Skeletal muscle satellite cell (primary cell): ENCODE measurements around the gene SRPK3.
A peak's percentile ranks its signal among the peaks of the same experiment; 100 is the strongest.

Source experiments
- H3K27me3 ChIP-seq: 2 replicates; pipeline ENCODE4 v1.7.0; 2013; ENCODE audit warnings: low read length; ENCODE audit not compliant: control insufficient read depth, insufficient read depth
- H3K36me3 ChIP-seq: 2 replicates; pipeline ENCODE4 v1.7.0; 2013; ENCODE audit warnings: mild to moderate bottlenecking, control low read depth, low read length; ENCODE audit not compliant: insufficient read depth
- H3K4me1 ChIP-seq: 2 replicates; pipeline ENCODE4 v1.7.0; 2013; ENCODE audit warnings: low read length; ENCODE audit not compliant: control insufficient read depth, insufficient read depth
- H3K4me2 ChIP-seq: 2 replicates; pipeline ENCODE4 v1.7.0; 2013; ENCODE audit warnings: mild to moderate bottlenecking, low read length
- H3K4me3 ChIP-seq: 2 replicates; pipeline ENCODE4 v1.7.0; 2013; ENCODE audit warnings: low read length
- H3K9ac ChIP-seq: 2 replicates; pipeline ENCODE4 v1.7.0; 2013; ENCODE audit warnings: mild to moderate bottlenecking, low read depth, low read length, moderate library complexity
- H3K9me3 ChIP-seq: replicated peaks from 2 replicates; pipeline ENCODE4 v1.7.0; 2013; ENCODE audit warnings: mild to moderate bottlenecking, control low read depth, low read length

SRPK3 gene

DNA sequence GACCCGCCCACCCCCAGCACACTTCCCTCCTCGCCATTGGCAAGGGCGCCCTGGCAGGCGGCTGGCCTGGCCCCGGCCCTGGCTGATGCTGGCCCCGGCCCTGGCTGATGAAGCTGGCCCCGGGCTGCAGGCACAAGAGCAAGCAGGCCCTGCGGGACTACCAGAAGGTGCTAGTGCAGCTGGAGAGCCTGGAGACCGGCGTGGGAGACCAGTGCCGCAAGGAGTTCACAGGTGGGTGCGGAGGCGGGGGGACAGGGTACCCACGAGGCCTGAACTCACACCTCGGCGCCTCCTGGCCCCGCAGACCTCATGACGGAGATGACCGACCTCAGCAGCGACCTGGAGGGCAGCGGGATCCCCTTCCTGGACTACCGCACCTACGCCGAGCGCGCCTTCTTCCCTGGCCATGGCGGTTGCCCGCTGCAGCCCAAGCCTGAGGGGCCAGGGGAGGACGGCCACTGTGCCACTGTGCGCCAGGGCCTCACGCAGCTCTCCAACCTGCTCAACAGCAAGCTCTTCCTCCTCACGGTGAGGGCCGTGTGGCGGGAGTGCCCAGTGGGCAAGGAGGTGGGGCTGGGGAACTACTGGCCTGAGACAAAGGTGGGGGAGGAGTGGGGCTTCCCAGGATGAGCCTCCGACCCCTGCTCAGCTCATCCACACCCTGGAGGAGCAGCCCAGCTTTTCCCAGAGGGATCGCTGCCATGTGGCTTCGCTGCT, 6.1 kb upstream of the SRPK3 start:
- Histone ChIP-seq H3K9me3 (no peaks in the 10 kb centered on the region), H3K4me1 (no peaks in the 10 kb centered on the region), H3K4me2 (no peak overlapping the region), H3K9ac (no peak overlapping the region), H3K4me3 (no peak overlapping the region), H3K36me3 (no peaks in the 10 kb centered on the region), H3K27me3 (no peaks in the 10 kb centered on the region)

DNA sequence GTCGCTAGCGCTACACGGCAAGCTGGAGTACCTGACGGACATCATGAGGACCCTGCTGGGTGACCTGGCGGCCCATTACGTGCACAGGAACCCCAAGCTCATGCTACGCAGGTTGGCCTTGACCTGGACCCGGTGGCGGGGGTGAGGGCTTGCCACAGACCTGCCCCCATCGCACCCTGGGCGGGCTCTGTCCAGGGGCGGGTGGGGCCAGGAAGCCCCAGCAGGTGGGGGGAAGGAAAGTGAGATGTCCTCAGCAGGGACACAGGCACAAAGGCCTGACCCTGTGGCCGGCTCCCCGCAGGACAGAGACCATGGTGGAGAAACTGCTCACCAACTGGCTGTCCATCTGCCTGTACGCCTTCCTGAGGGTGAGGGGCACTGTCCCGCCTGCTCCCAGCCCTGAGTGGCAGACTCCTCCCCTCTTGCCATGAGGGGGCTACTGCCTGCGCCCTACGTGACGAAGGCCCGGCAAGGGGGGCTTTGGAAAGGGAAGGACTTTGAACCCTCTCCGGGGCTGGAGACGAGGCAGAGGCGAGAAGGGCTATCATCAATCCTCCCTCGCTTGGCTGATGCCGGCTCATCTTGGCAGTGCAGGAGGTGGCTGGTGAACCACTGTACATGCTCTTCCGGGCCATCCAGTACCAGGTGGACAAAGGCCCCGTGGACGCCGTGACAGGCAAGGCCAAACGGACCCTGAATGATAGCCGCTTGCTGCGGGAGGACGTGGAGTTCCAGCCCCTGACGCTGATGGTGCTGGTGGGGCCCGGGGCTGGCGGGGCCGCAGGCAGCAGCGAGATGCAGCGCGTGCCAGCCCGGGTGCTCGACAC, 5.3 kb upstream of the SRPK3 start:
- Histone ChIP-seq H3K9ac (no peak overlapping the region), H3K27me3 (no peaks in the 10 kb centered on the region), H3K4me3 (no peak overlapping the region), H3K4me1 (peaks cover 3% of the 10 kb centered on the region), H3K4me2 (no peak overlapping the region), H3K36me3 (no peaks in the 10 kb centered on the region), H3K9me3 (no peaks in the 10 kb centered on the region)

DNA sequence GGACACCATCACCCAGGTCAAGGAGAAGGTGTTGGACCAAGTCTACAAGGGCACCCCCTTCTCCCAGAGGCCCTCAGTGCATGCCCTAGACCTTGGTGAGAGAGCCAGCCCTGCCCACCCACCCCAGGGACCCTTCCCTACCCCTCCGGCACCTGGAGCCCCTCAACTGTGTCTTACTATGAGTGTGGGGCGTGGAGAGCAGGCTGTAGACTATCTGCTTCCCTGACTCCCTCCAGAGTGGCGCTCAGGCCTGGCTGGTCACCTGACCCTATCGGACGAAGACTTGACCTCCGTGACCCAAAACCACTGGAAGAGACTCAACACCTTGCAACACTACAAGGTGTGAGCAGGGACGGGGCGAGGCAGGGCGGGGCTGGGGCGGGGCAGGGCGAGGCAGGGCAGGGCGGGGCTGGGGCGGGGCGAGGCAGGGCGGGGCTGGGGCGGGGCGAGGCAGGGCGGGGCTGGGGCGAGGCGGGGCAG, 4.7 kb upstream of the SRPK3 start:
- H3K36me3 ChIP-seq = no peaks in the 10 kb centered on the region
- H3K9ac ChIP-seq = no peak overlapping the region
- H3K4me1 ChIP-seq = peaks cover 10% of the 10 kb centered on the region
- H3K4me2 ChIP-seq = no peak overlapping the region
- H3K27me3 ChIP-seq = no peaks in the 10 kb centered on the region
- no peak overlapping the region for H3K4me3 ChIP-seq
- H3K9me3 ChIP-seq = no peaks in the 10 kb centered on the region

DNA sequence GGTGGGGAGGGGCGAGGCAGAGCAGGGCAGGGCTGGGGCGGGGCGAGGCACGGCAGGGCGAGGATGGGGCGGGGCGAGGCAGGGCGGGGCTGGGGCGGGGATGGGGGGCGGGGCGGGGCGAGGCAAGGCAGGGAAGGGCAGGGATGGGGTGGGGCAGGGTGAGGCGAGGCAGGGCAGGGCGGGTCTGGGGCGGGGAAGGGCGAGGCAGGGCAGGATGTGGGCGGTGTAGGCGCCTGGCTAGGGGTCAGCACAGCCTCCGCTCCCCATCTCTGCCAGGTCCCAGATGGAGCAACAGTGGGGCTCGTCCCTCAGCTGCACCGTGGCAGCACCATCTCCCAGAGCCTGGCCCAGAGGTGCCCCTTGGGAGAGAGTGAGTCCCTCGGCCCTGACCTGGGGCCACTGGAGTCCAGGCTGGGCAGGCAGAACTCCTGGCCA, 4.2 kb upstream of the SRPK3 start:
- Histone ChIP-seq H3K4me2 (no peak overlapping the region), H3K9ac (no peak overlapping the region), H3K27me3 (no peaks in the 10 kb centered on the region), H3K36me3 (no peaks in the 10 kb centered on the region), H3K4me1 (peaks cover 13% of the 10 kb centered on the region), H3K9me3 (no peaks in the 10 kb centered on the region), H3K4me3 (no peak overlapping the region)

GRCh38 chrX:153777261-153778090, 3.4 kb upstream of the SRPK3 start:
- Histone ChIP-seq H3K36me3 (no peaks in the 10 kb centered on the region), H3K9me3 (no peaks in the 10 kb centered on the region), H3K27me3 (no peaks in the 10 kb centered on the region), H3K9ac (no peak overlapping the region), H3K4me1 (peaks cover 22% of the 10 kb centered on the region), H3K4me2 (no peak overlapping the region), H3K4me3 (no peak overlapping the region)

DNA sequence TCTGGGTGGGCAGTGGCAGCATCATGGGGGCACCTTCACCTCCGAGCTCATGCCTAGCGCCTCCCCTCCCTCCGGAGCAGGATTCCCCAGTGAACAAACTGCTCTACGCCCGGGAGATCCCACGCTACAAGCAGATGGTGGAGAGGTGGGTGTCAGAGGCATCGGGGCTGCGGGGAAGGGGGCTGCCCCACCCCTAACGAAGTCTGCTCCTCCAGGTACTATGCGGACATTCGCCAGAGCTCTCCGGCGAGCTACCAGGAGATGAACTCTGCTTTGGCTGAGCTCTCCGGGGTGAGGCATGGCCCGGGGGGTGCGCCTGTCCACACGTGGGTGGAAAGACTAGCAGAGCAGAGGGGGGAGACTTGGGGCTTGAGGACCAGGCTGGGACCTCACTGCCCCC, 2.7 kb upstream of the SRPK3 start:
- no peak overlapping the region for H3K4me3 ChIP-seq
- no peaks in the 10 kb centered on the region for H3K36me3 ChIP-seq
- H3K9ac ChIP-seq = no peak overlapping the region
- no peak overlapping the region for H3K4me2 ChIP-seq
- no peaks in the 10 kb centered on the region for H3K27me3 ChIP-seq
- H3K4me1 ChIP-seq = peaks cover 22% of the 10 kb centered on the region
- no peaks in the 10 kb centered on the region for H3K9me3 ChIP-seq

GRCh38 chrX:153778684-153779101, 2.1 kb upstream of the SRPK3 start:
- Histone ChIP-seq H3K27me3 (no peaks in the 10 kb centered on the region), H3K4me3 (no peak overlapping the region), H3K4me2 (no peak overlapping the region), H3K4me1 (peaks cover 22% of the 10 kb centered on the region), H3K9me3 (no peaks in the 10 kb centered on the region), H3K36me3 (no peaks in the 10 kb centered on the region), H3K9ac (no peak overlapping the region)

GRCh38 chrX:153779891-153780677, 757 bp upstream of the SRPK3 start:
- no peak overlapping the region for H3K9ac ChIP-seq
- H3K27me3 ChIP-seq = no peaks in the 10 kb centered on the region
- no peak overlapping the region for H3K4me2 ChIP-seq
- H3K9me3 ChIP-seq = no peaks in the 10 kb centered on the region
- no peaks in the 10 kb centered on the region for H3K36me3 ChIP-seq
- no peak overlapping the region for H3K4me3 ChIP-seq
- peaks cover 22% of the 10 kb centered on the region for H3K4me1 ChIP-seq

GRCh38 chrX:153781428-153782047, 697 bp downstream of the SRPK3 start:
- peak overlapping the region; percentile 10 for H3K9ac ChIP-seq
- H3K36me3 ChIP-seq = peaks cover 6% of the 10 kb centered on the region
- H3K27me3 ChIP-seq = no peaks in the 10 kb centered on the region
- peaks cover 22% of the 10 kb centered on the region for H3K4me1 ChIP-seq
- H3K4me3 ChIP-seq = no peak overlapping the region
- peak overlapping the region; percentile 13 for H3K4me2 ChIP-seq
- no peaks in the 10 kb centered on the region for H3K9me3 ChIP-seq

GRCh38 chrX:153782313-153782712, 1.5 kb downstream of the SRPK3 start:
- Histone ChIP-seq H3K27me3 (no peaks in the 10 kb centered on the region), H3K4me2 (no peak overlapping the region), H3K9me3 (no peaks in the 10 kb centered on the region), H3K4me3 (no peak overlapping the region), H3K9ac (no peak overlapping the region), H3K36me3 (peaks cover 6% of the 10 kb centered on the region), H3K4me1 (peaks cover 22% of the 10 kb centered on the region)
